Stomach (tissue), 9 donors: ENCODE results near the gene DPYSL3. TPM values are rescaled to one million over a fixed set of nuclear protein-coding genes. Genes with fewer than 3 reads are reported as not detected.

Experiments used
- DNase-seq, 2 donors: peaks; one replicate each; pipeline versions ENCODE4 v3.0.0 to v3.0.0-alpha.2; 2013 to 2019
- H3K27ac ChIP-seq, 5 donors: fragments of 200-600 bp in 4 of 5; sonication (generic) in 4 of 5; one replicate each; pipeline ENCODE4 v1.5.1; 2013 to 2019; ENCODE audit warnings: mild to moderate bottlenecking in 1 of 5, moderate library complexity in 1 of 5
- H3K27me3 ChIP-seq, 3 donors: fragments of 200-600 bp; sonication (generic); one replicate each; pipeline ENCODE4 v1.5.1; 2017 to 2019; ENCODE audit warnings: mixed run types in 1 of 3
- H3K36me3 ChIP-seq, 4 donors: fragments of 200-600 bp; sonication (generic); 1 replicate in 3 of 4; 2 replicates in 1 of 4; pipeline ENCODE4 v1.5.1; 2016 to 2019
- H3K4me1 ChIP-seq, 4 donors: fragments of 200-600 bp; sonication (generic); one replicate each; pipeline ENCODE4 v1.5.1; 2016 to 2019
- H3K4me3 ChIP-seq, 4 donors: fragments of 200-600 bp; sonication (generic) in 3 of 4; one replicate each; pipeline ENCODE4 v1.5.1; 2016 to 2019; ENCODE audit warnings: mild to moderate bottlenecking in 1 of 4
- H3K9me3 ChIP-seq, 4 donors: fragments of 200-600 bp; sonication (generic); one replicate each; pipeline ENCODE4 v1.5.1; 2016 to 2019
- EP300 ChIP-seq: sonication (generic); formaldehyde crosslinking; IDR thresholded peaks from one replicate; pipeline ENCODE4 v1.6.1; 2017; ENCODE audit warnings: antibody characterized with exemption
- POLR2A ChIP-seq, 4 donors: fragments of 450-650 bp; IDR thresholded peaks; one replicate each; pipeline ENCODE4 v1.6.1; 2016; ENCODE audit warnings: antibody characterized with exemption in 4 of 4, control low read depth in 2 of 4, mild to moderate bottlenecking in 1 of 4, moderate library complexity in 1 of 4
- POLR2AphosphoS5 ChIP-seq, 3 donors: sonication (generic); formaldehyde crosslinking; IDR thresholded peaks; one replicate each; pipeline ENCODE4 v1.6.1; 2016; ENCODE audit warnings: antibody characterized with exemption in 3 of 3
- WGBS, 5 donors: extraction: QIAGEN DNeasy Blood & Tissue Kit in 3 of 5; methylation state at CpG; one replicate each; pipeline versions ENCODE4 v1.1.5 to v1.1.7; 2013 to 2018; 5-methylcytosine and 5-hydroxymethylcytosine counted together
- intact Hi-C: fragments of 100-400 bp; cut with DNase I; formaldehyde crosslinking; loops from one replicate; pipeline ENCODE4 v1.15.1; 2023; ENCODE audit warnings: low total_unique reads
- polyA plus RNA-seq, 3 donors: library from polyadenylated mRNA; stranded (reverse); fragments of 200-250 nt; gene quantifications; one replicate each; pipeline ENCODE4 v1.2.3, GENCODE V29; 2013
- total RNA-seq, 5 donors: library from RNA; depleted of rRNA; stranded (reverse); fragments of >200 nt; gene quantifications; one replicate each; pipeline versions ENCODE4 v1.1.0 to v1.2.3, GENCODE V29; 2014 to 2016
- TF ChIP-seq, protein P1 (sequence below), 7 experiments: fragments of 450-650 bp in 4 of 7; fragments of 200-600 bp in 3 of 7; sonication (generic) in 3 of 7; IDR thresholded peaks; one replicate each; pipeline ENCODE4 v1.5.1; 2016 to 2019; ENCODE audit warnings: antibody characterized with exemption in 7 of 7, control low read depth in 2 of 7, mild to moderate bottlenecking in 1 of 7
- donor health status: healthy with polysubstance abuse.
- donor health status: Bipolar disorder and iron deficiency.
- donor health status: healthy.

Gene DPYSL3
- total and polyA plus RNA-seq, 8 donors, result 15.0 to 144 (median 38.0) TPM

DNA sequence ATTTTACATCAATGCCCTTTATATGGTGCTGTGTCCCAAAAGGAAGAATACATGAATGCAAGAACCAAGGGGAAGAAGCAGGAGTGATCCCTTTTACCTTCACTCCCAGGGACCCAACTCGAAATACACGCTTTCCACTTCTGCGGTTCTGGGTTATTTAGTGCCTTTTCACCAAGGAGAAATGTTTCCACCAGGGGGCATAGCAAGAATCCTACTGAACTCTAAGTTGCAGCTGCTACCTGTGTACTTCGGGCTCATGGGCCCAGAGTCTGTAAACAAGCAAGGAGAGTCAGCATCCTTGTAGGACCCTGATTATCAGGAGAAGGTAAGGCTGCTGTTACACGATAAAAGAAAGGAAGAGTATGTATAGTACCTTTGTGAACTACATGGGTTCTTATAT lies 45.7 kb downstream of the DPYSL3 start:
- 58 to 79% (median 68%) methylated on average over 5 of the region's 5 CpGs for WGBS, 5 donors
- TF ChIP-seq, protein P1, sequence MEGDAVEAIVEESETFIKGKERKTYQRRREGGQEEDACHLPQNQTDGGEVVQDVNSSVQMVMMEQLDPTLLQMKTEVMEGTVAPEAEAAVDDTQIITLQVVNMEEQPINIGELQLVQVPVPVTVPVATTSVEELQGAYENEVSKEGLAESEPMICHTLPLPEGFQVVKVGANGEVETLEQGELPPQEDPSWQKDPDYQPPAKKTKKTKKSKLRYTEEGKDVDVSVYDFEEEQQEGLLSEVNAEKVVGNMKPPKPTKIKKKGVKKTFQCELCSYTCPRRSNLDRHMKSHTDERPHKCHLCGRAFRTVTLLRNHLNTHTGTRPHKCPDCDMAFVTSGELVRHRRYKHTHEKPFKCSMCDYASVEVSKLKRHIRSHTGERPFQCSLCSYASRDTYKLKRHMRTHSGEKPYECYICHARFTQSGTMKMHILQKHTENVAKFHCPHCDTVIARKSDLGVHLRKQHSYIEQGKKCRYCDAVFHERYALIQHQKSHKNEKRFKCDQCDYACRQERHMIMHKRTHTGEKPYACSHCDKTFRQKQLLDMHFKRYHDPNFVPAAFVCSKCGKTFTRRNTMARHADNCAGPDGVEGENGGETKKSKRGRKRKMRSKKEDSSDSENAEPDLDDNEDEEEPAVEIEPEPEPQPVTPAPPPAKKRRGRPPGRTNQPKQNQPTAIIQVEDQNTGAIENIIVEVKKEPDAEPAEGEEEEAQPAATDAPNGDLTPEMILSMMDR (IDR thresholded peaks at IDR 0.05), result peak in 4 of 7 experiments; percentile 7 to 38 (median 32)
- no peak for TF ChIP-seq POLR2AphosphoS5 (IDR thresholded peaks at IDR 0.05)
- peaks cover 0 to 16% (median 0%) of the 10 kb centered on the region in 4 donors for H3K4me1 ChIP-seq
- no peak overlapping the region for H3K27ac ChIP-seq
- DNase-seq, result peak in 1 of 2 donors; percentile 58
- intact Hi-C loops, result no loop called here
- no peak overlapping the region for H3K4me3 ChIP-seq
- no peaks in the 10 kb centered on the region for H3K9me3 ChIP-seq
- no peaks in the 10 kb centered on the region for H3K27me3 ChIP-seq
- no peaks in the 10 kb centered on the region for H3K36me3 ChIP-seq

- Histone ChIP-seq H3K9me3 (no peaks in the 10 kb centered on the region), H3K27ac (no peak overlapping the region), H3K36me3 (no peaks in the 10 kb centered on the region), H3K4me1 (peaks cover 0 to 6% (median 0%) of the 10 kb centered on the region in 4 donors), H3K4me3 (no peak overlapping the region), H3K27me3 (no peaks in the 10 kb centered on the region)
- WGBS, 5 donors, result 76 to 96% (median 88%) methylated on average over 1 of the region's 1 CpG
- TF ChIP-seq, protein P1 (IDR thresholded peaks at IDR 0.05), result no peak
- TF ChIP-seq POLR2A (IDR thresholded peaks at IDR 0.05), result no peak
- no peak for TF ChIP-seq POLR2AphosphoS5 (IDR thresholded peaks at IDR 0.05)
- TF ChIP-seq EP300, result no peak
- intact Hi-C loops, result no loop called here
- no peak for DNase-seq
Observed at GRCh38 chr5:147461915-147462314, 48.0 kb downstream of the DPYSL3 start.

- Histone ChIP-seq H3K4me3 (no peak overlapping the region), H3K27ac (no peak overlapping the region), H3K4me1 (peaks cover 0 to 8% (median 4%) of the 10 kb centered on the region in 4 donors), H3K27me3 (peaks cover 0 to under 1% (median 0%) of the 10 kb centered on the region in 3 donors), H3K9me3 (no peaks in the 10 kb centered on the region), H3K36me3 (no peaks in the 10 kb centered on the region)
- DNase-seq, result no peak
- intact Hi-C loops, result no loop called here
- TF ChIP-seq POLR2A (IDR thresholded peaks at IDR 0.05) (no peak), EP300 (no peak)
- TF ChIP-seq, protein P1 (IDR thresholded peaks at IDR 0.05), result no peak
- 71 to 89% (median 88%) methylated on average over 2 of the region's 2 CpGs for WGBS, 5 donors
Observed at GRCh38 chr5:147460380-147460779, 49.5 kb downstream of the DPYSL3 start.

DNA sequence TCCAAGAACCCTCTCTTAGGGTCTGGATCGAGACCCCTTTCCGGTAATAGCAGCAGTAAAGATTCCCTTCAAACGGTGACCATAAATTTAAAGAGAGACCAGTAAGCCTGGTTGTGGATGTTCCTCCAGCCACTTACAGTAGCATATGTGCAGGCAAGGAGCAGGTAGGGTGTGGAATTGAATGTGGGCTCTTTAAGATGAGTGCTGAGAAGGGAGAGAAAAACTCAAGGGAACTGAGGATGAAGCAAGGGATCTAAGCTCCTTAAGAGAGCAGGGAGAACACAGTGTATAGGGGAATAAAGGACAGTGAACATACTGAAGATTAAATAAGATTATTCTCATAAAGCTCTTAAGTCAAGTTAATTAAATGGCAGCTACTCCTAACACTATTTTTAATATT lies 51.3 kb downstream of the DPYSL3 start:
- Histone ChIP-seq H3K36me3 (no peaks in the 10 kb centered on the region), H3K4me1 (peaks cover 0 to 22% (median 15%) of the 10 kb centered on the region in 4 donors), H3K27ac (no peak overlapping the region), H3K9me3 (no peaks in the 10 kb centered on the region), H3K27me3 (peaks cover 0 to 15% (median 4%) of the 10 kb centered on the region in 3 donors), H3K4me3 (no peak overlapping the region)
- intact Hi-C loops, result loop anchor here (10.0 kb wide), 1 partner anchor 96 kb away; no protein-coding TSS in a partner anchor
- WGBS, 5 donors, result 83 to 98% (median 97%) methylated on average over 3 of the region's 3 CpGs
- TF ChIP-seq, protein P1 (IDR thresholded peaks at IDR 0.05), result no peak
- TF ChIP-seq POLR2AphosphoS5 (IDR thresholded peaks at IDR 0.05) (no peak), POLR2A (IDR thresholded peaks at IDR 0.05) (no peak), EP300 (no peak)
- no peak for DNase-seq
